Thoracic aorta (tissue), 2 donors: ENCODE measurements around the gene FKBP6. TPM values are rescaled to one million over a fixed set of nuclear protein-coding genes. Genes with fewer than 3 reads are reported as not detected.
"Not testable (repeated sequence)": the region's sequence is repeated elsewhere in the genome, so short reads cannot be mapped to it uniquely, and the experiment has no call there.

Experiments used
- ATAC-seq: fragments of 150-250 bp; one replicate; pipeline ENCODE4 v1.8.0; 2017; ENCODE audit warnings: low read depth; ENCODE audit not compliant: insufficient number of reproducible peaks, low FRiP score
- DNase-seq: peaks from one replicate; pipeline ENCODE4 v3.0.0-alpha.2; 2020; ENCODE audit warnings: low spot score
- H3K27ac ChIP-seq, 2 donors: fragments of 200-600 bp; sonication (generic); 1 replicate in 1 of 2; 2 replicates in 1 of 2; pipeline ENCODE4 v1.5.1; 2016; ENCODE audit warnings: mild to moderate bottlenecking in 2 of 2, moderate library complexity in 2 of 2
- H3K27me3 ChIP-seq: fragments of 200-600 bp; sonication (generic); replicated peaks from 2 replicates; pipeline ENCODE4 v1.6.0; 2016; ENCODE audit warnings: mild to moderate bottlenecking; ENCODE audit not compliant: insufficient read depth
- H3K36me3 ChIP-seq: fragments of 200-600 bp; sonication (generic); one replicate; pipeline ENCODE4 v1.5.1; 2016
- H3K4me1 ChIP-seq, 2 donors: fragments of 200-600 bp; sonication (generic); 1 replicate in 1 of 2; 2 replicates in 1 of 2; pipeline versions ENCODE4 v1.5.1 to v1.6.0; 2016; ENCODE audit warnings: low read depth in 2 of 2, mild to moderate bottlenecking in 1 of 2; ENCODE audit not compliant: control insufficient read depth in 1 of 2
- H3K4me3 ChIP-seq: fragments of 200-600 bp; sonication (generic); 2 replicates; pipeline ENCODE4 v1.5.1; 2016; ENCODE audit warnings: mild to moderate bottlenecking
- H3K9me3 ChIP-seq: fragments of 200-600 bp; sonication (generic); 2 replicates; pipeline ENCODE4 v1.5.1; 2016
- CTCF ChIP-seq: fragments of 200-600 bp; sonication (generic); IDR thresholded peaks from one replicate; pipeline ENCODE4 v1.5.1; 2019; ENCODE audit warnings: antibody characterized with exemption
- total RNA-seq, 2 donors: library from RNA; depleted of rRNA; stranded (reverse); fragments of >200 nt; gene quantifications; one replicate each; pipeline versions ENCODE4 v1.1.0 to v1.2.3, GENCODE V29; 2016

Gene FKBP6
- total RNA-seq: not detected

- ATAC-seq, H3K36me3 ChIP-seq, H3K4me3 ChIP-seq, H3K9me3 ChIP-seq, H3K4me1 ChIP-seq, H3K27ac ChIP-seq, H3K27me3 ChIP-seq, DNase-seq: not testable (repeated sequence)
Observed at GRCh38 chr7:73327922-73328321, at the start of gene FKBP6, which contains the start of gene TRIM50. FKBP6 (plus strand) TSS chr7:73328161; CDS start chr7:73328429, 268 bp downstream. TRIM50 (minus strand) TSS chr7:73328082; CDS start chr7:73324787, 3,295 bp downstream.

GRCh38 chr7:73297235-73297634, 30.7 kb upstream of the FKBP6 start:
- not testable (repeated sequence) for H3K27me3 ChIP-seq, H3K9me3 ChIP-seq, H3K4me3 ChIP-seq, H3K36me3 ChIP-seq, H3K4me1 ChIP-seq, ATAC-seq, DNase-seq, H3K27ac ChIP-seq

GRCh38 chr7:73297706-73298105, 30.3 kb upstream of the FKBP6 start:
- ATAC-seq, H3K36me3 ChIP-seq, H3K27ac ChIP-seq, H3K27me3 ChIP-seq, DNase-seq, H3K4me3 ChIP-seq, H3K9me3 ChIP-seq, H3K4me1 ChIP-seq: not testable (repeated sequence)

GRCh38 chr7:73299812-73300211, 28.1 kb upstream of the FKBP6 start:
- not testable (repeated sequence) for H3K4me1 ChIP-seq, H3K9me3 ChIP-seq, ATAC-seq, H3K27ac ChIP-seq, DNase-seq, H3K4me3 ChIP-seq, H3K27me3 ChIP-seq
- peaks cover 17% of the 10 kb centered on the region for H3K36me3 ChIP-seq

- H3K27me3 ChIP-seq, DNase-seq, H3K27ac ChIP-seq, H3K4me1 ChIP-seq, H3K9me3 ChIP-seq, ATAC-seq, H3K4me3 ChIP-seq: not testable (repeated sequence)
- peaks cover 22% of the 10 kb centered on the region for H3K36me3 ChIP-seq
Observed at GRCh38 chr7:73301108-73301507, 26.9 kb upstream of the FKBP6 start.

- DNase-seq, ATAC-seq: not testable (repeated sequence)
Observed at GRCh38 chr7:73302846-73303245, 25.1 kb upstream of the FKBP6 start.

GRCh38 chr7:73303546-73303945, 24.4 kb upstream of the FKBP6 start:
- no peak for TF ChIP-seq CTCF

More at GRCh38 chr7:73302846-73303245, 25.1 kb upstream of the FKBP6 start:
- not testable (repeated sequence) for H3K9me3 ChIP-seq, H3K27me3 ChIP-seq, H3K4me3 ChIP-seq, H3K27ac ChIP-seq, H3K4me1 ChIP-seq
- H3K36me3 ChIP-seq: peaks cover 25% of the 10 kb centered on the region

GRCh38 chr7:73304071-73304470, 23.9 kb upstream of the FKBP6 start:
- H3K27me3 ChIP-seq: no peaks in the 10 kb centered on the region
- no peak for ATAC-seq
- no peak overlapping the region for H3K27ac ChIP-seq
- peaks cover 1 to 2% of the 10 kb centered on the region in 2 donors for H3K4me1 ChIP-seq
- H3K9me3 ChIP-seq: no peaks in the 10 kb centered on the region
- DNase-seq: no peak
- peaks cover 25% of the 10 kb centered on the region for H3K36me3 ChIP-seq
- no peak for TF ChIP-seq CTCF
- H3K4me3 ChIP-seq: no peak overlapping the region

More at GRCh38 chr7:73303546-73303945, 24.4 kb upstream of the FKBP6 start:
- Histone ChIP-seq H3K4me1 (no peaks in the 10 kb centered on the region), H3K36me3 (peaks cover 25% of the 10 kb centered on the region), H3K9me3 (no peaks in the 10 kb centered on the region), H3K27me3 (no peaks in the 10 kb centered on the region), H3K4me3 (no peak overlapping the region), H3K27ac (no peak overlapping the region)
- DNase-seq (no peak), ATAC-seq (no peak)

- not testable (repeated sequence) for ATAC-seq, H3K9me3 ChIP-seq, H3K4me1 ChIP-seq, DNase-seq, H3K27me3 ChIP-seq, H3K4me3 ChIP-seq, H3K27ac ChIP-seq
- H3K36me3 ChIP-seq: peaks cover 25% of the 10 kb centered on the region
Observed at GRCh38 chr7:73304612-73305387, 23.2 kb upstream of the FKBP6 start.
